Stimulated activated CD8-positive, alpha-beta memory T cell treated with anti-CD3 and anti-CD28 coated beads, Interleukin-2, amount 100 ng/mL, for 1 hour (primary cell): Measurements from ENCODE around the gene IPO11.
"Not testable (repeated sequence)": the region's sequence is repeated elsewhere in the genome, so short reads cannot be mapped to it uniquely, and the experiment has no call there.

ENCODE experiments used
- DNase-seq, 2 donors: peaks; one replicate each; pipeline ENCODE4 v3.0.0-alpha.2; 2020; ENCODE audit warnings: low read depth in 2 of 2

Gene IPO11

GRCh38 chr5:62448528-62448927 lies 36.0 kb downstream of the IPO11 start:
- DNase-seq, result no peak

DNA sequence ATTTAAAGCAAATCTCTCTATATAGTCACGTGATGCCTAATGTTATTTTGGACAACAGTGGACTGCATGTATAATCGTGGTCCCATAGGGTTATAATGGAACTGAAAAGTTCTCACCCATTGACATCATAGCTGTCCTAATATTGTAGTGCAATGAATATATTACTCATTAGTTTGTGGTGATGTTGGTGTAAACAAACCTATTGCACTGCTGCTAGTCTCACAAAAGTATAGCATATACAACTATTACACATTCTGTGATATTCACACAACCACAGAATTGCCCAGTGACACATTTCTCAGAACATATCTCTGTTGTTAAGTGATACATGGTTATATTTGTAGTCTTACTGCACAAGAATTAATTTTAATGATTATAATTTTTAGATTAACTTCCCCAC lies 37.7 kb downstream of the IPO11 start:
- no peak for DNase-seq

- no peak for DNase-seq
These were observed 44.5 kb downstream of the IPO11 start for GRCh38 chr5:62457071-62457470.

DNA sequence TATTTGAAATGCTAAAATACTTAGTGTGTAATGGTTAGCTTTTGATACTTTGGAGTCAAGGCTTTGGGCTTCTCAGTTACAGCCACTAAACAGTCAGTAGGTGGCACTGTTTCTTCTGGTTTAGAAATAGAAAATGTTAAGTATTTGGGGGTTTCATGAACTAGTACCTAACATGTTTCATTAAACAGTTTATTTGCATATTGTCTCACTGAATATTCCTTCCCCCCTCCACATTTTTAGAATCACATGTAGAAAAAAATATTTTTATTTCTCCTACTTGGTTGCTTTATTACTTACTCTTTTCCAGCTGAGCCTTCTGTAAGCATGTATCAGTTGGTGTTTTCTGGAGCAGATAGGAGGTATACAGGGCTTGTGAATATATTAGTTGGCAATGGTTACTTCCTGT lies 48.0 kb downstream of the IPO11 start:
- no peak for DNase-seq

- DNase-seq, result no peak
These were observed 49.0 kb downstream of the IPO11 start for GRCh38 chr5:62461561-62461960.

- DNase-seq, result no peak
These were observed 53.7 kb downstream of the IPO11 start for GRCh38 chr5:62465985-62466925.

DNA sequence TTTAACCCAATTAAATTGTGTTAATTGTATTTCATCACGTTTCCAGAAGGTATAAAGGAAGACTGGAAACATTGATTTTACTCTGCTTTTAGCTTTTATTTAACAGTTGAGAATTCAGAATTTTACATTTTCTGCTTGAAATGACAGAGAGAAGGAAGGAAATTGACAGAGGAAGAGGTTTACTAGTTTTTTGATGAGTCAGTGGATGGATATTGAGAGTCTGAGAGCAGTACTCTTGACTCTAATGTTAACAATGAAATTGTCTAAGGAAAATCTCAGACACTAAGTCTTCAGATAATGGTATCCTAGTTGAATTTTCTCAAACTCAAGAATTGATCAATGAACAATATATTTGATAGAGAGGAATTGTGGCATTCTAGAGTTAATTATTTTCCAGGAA lies 60.6 kb downstream of the IPO11 start:
- DNase-seq, result no peak

GRCh38 chr5:62475072-62475471 lies 62.5 kb downstream of the IPO11 start:
- DNase-seq, result no peak

- DNase-seq, result no peak
These were observed 65.2 kb downstream of the IPO11 start for GRCh38 chr5:62477801-62478200.

- DNase-seq, result no peak
These were observed 71.0 kb downstream of the IPO11 start for GRCh38 chr5:62483556-62483955.

GRCh38 chr5:62486672-62487071 lies 74.1 kb downstream of the IPO11 start:
- DNase-seq, result no peak

- no peak for DNase-seq
These were observed 76.0 kb downstream of the IPO11 start for GRCh38 chr5:62488531-62488930.

GRCh38 chr5:62489471-62489870 lies 76.9 kb downstream of the IPO11 start:
- DNase-seq, result no peak

GRCh38 chr5:62494772-62495171 lies 82.2 kb downstream of the IPO11 start:
- no peak for DNase-seq

DNA sequence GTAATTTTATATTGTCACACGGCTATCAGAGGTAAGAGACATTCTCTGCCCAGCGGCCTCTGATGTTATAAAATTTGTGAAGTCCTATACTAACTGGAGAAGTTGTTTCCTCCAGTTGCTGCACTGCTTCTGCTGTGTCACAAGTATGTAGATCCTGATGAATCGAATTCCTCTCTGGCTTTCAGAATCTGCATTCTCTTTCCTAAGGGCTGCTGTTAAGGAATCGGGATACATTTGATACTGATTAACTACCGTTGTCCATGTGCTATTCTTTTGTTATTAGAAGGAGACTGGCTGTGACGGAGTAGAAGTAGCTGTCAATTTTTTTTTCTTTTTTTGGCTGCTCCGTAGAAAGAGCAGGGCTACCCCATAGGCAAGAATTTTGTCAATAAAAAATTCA lies 84.3 kb downstream of the IPO11 start:
- no peak for DNase-seq

DNA sequence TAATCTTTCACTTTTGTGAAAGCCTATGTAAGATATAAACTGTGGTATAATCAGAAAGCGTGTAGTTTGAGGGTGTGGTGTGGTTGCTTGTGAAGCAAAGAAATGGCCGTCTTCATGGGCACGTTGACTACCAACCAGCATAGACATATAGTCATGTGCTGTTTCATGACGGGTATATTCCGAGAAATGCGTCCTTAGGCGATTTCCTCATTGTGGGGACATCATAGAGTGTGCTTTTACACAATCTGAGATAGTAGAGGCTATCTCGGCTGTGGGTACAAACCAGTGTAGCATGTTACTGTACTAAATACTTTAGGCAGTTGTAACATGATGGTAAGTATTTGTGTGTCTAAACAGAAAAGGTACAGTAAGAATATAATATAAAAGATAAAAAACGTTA lies 86.4 kb downstream of the IPO11 start:
- no peak for DNase-seq

DNA sequence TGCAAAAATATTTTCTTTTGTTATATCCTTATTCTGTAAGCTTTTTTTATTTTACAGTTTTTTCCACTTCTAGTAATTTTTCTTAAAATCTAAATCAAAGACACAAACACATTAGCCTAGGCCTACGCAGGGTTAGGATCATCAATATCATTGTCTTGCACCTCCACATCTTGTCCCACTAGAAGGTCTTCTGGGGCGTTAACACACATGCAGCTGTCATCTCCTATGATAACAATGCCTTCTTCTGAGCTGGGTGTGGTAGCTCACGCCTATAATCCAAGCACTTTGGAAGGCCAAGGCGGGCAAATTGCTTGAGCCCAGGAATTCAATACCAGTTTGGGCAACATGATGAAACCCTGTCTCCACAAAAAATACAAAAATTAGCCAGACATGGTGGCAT lies 87.2 kb downstream of the IPO11 start:
- DNase-seq, result no peak

DNA sequence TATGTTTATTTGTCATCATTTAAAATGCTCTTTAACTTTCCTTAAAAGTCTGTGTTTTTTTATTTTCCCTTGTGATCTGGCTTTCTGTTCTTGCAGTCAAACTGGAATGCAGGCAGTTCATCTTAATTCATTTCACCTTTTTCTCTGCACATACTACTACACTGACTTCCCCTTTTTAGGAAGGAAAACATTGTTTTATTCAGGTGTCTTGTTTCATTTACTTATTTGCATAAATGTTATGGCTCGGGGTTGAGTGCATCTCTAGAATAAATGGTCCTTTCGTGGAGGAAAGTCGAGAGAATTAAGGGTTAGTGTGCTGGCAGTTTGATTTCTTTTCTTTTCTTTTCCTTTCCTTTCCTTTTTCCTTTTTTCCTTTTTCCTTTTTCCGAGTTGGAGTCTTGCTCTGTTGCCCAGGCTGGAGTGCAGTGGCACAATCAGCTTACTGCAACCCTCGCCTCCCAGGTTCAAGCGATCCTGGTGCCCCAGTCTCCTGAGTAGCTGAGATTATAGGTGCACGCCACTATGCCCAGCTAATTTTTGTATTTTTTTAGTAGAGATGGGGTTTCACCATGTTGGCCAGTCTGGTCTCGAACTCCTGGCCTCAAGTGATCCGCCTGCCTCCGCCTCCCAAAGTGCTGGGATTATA lies 90.0 kb downstream of the IPO11 start:
- DNase-seq, result no peak

DNA sequence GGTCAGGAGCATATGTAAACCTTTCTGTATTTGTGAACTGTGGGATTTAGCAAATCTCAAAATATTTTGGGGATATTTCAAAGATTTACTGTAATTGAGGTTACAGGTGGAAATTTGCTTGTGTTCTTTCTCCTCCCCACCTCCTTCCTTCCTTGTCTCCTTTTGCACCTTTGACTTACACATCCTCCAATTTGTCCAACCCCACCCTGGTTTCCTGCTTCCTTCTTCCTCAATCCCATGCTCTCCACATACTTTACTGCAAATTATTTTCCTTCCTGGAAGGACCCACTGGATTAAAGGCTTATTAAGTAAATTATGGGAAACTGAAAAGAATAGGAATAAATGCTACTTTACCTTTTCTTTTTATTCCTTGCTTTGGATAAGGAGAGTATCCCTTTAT lies 91.6 kb downstream of the IPO11 start:
- no peak for DNase-seq

DNA sequence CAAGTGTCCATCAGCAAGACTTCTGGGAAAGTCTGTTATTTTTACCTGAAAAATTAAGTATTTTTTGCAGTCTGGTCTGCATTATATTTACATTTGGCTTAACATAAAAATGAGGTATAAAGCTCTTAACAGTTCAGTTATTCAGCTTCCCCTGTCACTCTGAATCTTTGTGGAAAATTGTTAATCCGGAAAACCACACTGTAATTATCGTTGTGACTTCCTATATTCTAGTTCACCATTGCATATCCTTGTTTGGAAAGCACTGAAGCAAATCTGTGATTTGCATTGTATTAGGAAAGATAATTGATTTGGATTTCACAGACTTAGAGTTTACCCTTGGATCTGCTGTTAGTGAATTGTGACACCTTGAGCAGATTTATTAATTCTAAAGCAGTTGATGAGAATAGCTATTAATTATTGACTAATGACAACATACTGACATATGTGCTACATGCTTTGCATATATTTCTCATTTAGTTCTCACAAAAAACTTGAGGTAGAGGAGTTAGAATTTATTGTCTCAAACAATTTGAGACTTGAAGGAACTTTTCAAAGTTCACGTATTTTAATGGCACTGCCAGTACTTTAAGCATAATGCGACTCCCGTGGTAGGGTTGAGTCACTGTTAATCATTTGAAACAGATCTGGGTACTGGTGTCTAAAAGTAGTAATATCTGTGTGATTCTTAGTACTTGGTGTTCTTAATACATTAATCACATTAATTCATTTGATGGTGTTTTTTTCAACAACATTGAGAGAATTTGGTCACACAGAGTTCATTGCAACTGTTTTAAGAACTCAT lies 94.3 kb downstream of the IPO11 start:
- DNase-seq, result no peak

DNA sequence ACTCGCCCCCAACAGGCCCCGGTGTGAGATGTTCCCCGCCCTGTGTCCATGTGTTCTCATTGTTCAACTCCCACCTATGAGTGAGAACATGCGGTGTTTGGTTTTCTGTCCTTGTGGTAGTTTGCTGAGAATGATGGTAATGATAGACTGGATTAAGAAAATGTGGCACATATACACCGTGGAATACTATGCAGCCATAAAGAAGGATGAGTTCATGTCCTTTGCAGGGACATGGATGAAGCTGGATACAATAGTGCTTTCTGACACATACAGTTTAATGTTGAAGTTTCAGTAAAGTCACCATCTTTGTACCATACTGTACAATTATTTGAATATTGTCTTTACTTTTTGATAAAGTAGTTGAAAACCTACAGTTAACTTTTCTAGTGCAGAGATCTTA lies 96.2 kb downstream of the IPO11 start:
- DNase-seq, result not testable (repeated sequence)

- no peak for DNase-seq
These were observed 97.2 kb downstream of the IPO11 start for GRCh38 chr5:62509806-62510205.
